MCF 10A (cell line): ENCODE data around the gene LOXL3. TPM values are rescaled to one million over a fixed set of nuclear protein-coding genes. Genes with fewer than 3 reads are reported as not detected.

Experiments
- BruUV-seq: library from RNA; stranded (reverse); fragments of 400-500 nt; replicated peaks from 2 replicates; lab custom pipeline; 2021; lab: Mats Ljungman, UMichigan
- CTCF ChIA-PET: fragments of 300-600 bp; sonication (Branson Sonifier 250); formaldehyde crosslinking; extraction: SDS; loops from one replicate; lab custom pipeline; 2021; ENCODE audit warnings: antibody characterized with exemption, inconsistent platforms; lab: Yijun Ruan, JAX
- POLR2A ChIA-PET: fragments of 300-600, 350-650 bp; sonication (Branson Sonifier 250); formaldehyde crosslinking; extraction: SDS; loops from one replicate; lab custom pipeline; 2020; ENCODE audit warnings: antibody characterized with exemption, inconsistent platforms; lab: Yijun Ruan, JAX
- DNase-seq: peaks from one replicate; pipeline ENCODE4 v3.0.0-alpha.2; 2018; ENCODE audit not compliant: unreplicated experiment
- H3K27ac Mint-ChIP-seq: one replicate; pipeline ENCODE4 v1.8.0; 2022; ENCODE audit warnings: mild to moderate bottlenecking, low read depth, mixed read lengths; ENCODE audit not compliant: unreplicated experiment
- H3K27me3 Mint-ChIP-seq: one replicate; pipeline ENCODE4 v1.8.0; 2022; ENCODE audit warnings: mixed read lengths; ENCODE audit not compliant: insufficient read depth, unreplicated experiment
- H3K36me3 Mint-ChIP-seq: one replicate; pipeline ENCODE4 v1.8.0; 2022; ENCODE audit warnings: mild to moderate bottlenecking, moderate library complexity, mixed read lengths; ENCODE audit not compliant: insufficient read depth, unreplicated experiment
- H3K4me1 Mint-ChIP-seq: one replicate; pipeline ENCODE4 v1.8.0; 2022; ENCODE audit warnings: mixed read lengths; ENCODE audit not compliant: insufficient read depth, unreplicated experiment
- H3K4me3 Mint-ChIP-seq: one replicate; pipeline ENCODE4 v1.8.0; 2022; ENCODE audit warnings: mild to moderate bottlenecking, moderate library complexity, mixed read lengths; ENCODE audit not compliant: unreplicated experiment
- H3K9me3 Mint-ChIP-seq: one replicate; pipeline ENCODE4 v1.8.0; 2022; ENCODE audit warnings: mixed read lengths; ENCODE audit not compliant: unreplicated experiment
- intact Hi-C: fragments of 100-400 bp; cut with micrococcal nuclease; formaldehyde crosslinking; loops from 2 replicates; pipeline ENCODE4 v1.14.1; 2022
- total RNA-seq: library from RNA; stranded (reverse); gene quantifications from 2 replicates; pipeline ENCODE4 v1.2.3, GENCODE V29; 2022
- TF ChIP-seq, protein P1 (sequence below): fragments of 200-600 bp; IDR thresholded peaks from one replicate; pipeline ENCODE4 v1.8.0; 2022; ENCODE audit warnings: antibody characterized with exemption, mild to moderate bottlenecking; ENCODE audit not compliant: unreplicated experiment

LOXL3 gene
- total RNA-seq, 1 experiment from 2014 or later = 0.93 TPM

DNA sequence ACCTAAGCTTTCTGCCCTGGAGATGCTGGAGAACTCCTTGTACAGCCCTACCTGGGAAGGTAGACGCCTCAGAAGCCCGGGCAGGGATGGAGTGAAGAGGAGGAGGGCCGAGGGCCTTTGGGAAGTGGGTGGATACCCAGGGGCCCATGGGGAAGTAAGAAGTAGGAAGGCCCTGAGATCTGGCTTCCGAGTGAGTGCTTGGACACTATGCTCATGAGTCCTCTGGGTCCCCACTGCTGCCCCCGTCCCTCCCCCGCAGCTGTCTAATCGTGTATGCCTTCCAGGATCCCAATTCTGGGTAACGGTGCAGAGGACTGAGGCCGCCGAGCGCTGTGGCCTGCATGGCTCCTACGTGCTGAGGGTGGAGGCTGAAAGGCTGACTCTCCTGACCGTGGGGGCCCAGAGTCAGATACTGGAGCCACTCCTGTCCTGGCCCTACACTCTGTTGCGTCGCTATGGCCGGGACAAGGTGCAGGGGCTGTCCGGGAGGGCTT, 1.9 kb upstream of the LOXL3 start:
- Mint-ChIP-seq H3K27ac (no peak overlapping the region), H3K27me3 (no peaks in the 10 kb centered on the region), H3K4me3 (no peak overlapping the region), H3K36me3 (no peaks in the 10 kb centered on the region), H3K4me1 (peaks cover 8% of the 10 kb centered on the region), H3K9me3 (no peaks in the 10 kb centered on the region)
- TF ChIP-seq, protein P1, sequence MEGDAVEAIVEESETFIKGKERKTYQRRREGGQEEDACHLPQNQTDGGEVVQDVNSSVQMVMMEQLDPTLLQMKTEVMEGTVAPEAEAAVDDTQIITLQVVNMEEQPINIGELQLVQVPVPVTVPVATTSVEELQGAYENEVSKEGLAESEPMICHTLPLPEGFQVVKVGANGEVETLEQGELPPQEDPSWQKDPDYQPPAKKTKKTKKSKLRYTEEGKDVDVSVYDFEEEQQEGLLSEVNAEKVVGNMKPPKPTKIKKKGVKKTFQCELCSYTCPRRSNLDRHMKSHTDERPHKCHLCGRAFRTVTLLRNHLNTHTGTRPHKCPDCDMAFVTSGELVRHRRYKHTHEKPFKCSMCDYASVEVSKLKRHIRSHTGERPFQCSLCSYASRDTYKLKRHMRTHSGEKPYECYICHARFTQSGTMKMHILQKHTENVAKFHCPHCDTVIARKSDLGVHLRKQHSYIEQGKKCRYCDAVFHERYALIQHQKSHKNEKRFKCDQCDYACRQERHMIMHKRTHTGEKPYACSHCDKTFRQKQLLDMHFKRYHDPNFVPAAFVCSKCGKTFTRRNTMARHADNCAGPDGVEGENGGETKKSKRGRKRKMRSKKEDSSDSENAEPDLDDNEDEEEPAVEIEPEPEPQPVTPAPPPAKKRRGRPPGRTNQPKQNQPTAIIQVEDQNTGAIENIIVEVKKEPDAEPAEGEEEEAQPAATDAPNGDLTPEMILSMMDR = no peak
- ChIA-PET POLR2A (no interaction called here), CTCF (interaction anchor here (1.9 kb wide), 1 partner anchor 33 kb away, joined by 4 read pairs; no protein-coding TSS in a partner anchor)
- intact Hi-C loops = no loop called here
- BruUV-seq = no TSS peak
- no peak for DNase-seq

DNA sequence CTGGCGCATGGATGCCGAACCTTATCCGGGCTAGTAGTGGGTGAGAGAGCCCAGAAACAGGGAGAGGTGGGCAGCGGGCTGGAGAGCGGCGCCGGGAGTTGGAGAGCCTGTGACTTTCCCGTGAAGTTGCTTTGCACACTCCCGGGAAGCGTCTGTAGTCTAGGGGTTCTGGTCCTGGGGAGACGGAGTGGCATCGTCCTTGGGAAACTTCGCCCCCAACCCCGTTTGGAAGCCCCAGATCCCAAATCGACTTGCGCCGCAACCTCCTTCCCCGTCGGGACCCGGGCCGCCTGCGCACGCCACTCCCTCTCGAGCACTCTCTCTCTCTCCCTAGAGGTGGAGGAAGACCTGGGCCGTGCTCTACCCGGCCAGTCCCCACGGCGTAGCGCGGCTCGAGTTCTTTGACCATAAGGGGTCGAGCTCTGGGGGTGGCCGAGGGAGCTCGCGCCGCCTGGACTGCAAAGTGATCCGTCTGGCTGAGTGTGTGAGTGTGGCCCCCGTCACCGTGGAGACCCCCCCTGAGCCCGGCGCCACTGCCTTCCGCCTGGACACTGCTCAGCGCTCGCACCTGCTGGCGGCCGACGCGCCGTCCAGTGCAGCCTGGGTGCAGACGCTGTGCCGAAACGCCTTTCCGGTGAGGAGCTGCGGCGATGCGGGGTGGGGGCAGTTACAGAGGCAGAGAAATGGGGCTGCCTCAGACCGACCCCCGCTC, 1.2 kb upstream of the LOXL3 start:
- no peak overlapping the region for H3K4me3 Mint-ChIP-seq
- H3K36me3 Mint-ChIP-seq = no peaks in the 10 kb centered on the region
- no peaks in the 10 kb centered on the region for H3K27me3 Mint-ChIP-seq
- intact Hi-C loops = no loop called here
- no peaks in the 10 kb centered on the region for H3K9me3 Mint-ChIP-seq
- H3K4me1 Mint-ChIP-seq = peaks cover 6% of the 10 kb centered on the region
- ChIA-PET CTCF (interaction anchor here (1.9 kb wide), 1 partner anchor 34 kb away, joined by 4 read pairs; no protein-coding TSS in a partner anchor), POLR2A (no interaction called here)
- TF ChIP-seq, protein P1 = no peak
- H3K27ac Mint-ChIP-seq = no peak overlapping the region
- no TSS peak for BruUV-seq
- DNase-seq = no peak

DNA sequence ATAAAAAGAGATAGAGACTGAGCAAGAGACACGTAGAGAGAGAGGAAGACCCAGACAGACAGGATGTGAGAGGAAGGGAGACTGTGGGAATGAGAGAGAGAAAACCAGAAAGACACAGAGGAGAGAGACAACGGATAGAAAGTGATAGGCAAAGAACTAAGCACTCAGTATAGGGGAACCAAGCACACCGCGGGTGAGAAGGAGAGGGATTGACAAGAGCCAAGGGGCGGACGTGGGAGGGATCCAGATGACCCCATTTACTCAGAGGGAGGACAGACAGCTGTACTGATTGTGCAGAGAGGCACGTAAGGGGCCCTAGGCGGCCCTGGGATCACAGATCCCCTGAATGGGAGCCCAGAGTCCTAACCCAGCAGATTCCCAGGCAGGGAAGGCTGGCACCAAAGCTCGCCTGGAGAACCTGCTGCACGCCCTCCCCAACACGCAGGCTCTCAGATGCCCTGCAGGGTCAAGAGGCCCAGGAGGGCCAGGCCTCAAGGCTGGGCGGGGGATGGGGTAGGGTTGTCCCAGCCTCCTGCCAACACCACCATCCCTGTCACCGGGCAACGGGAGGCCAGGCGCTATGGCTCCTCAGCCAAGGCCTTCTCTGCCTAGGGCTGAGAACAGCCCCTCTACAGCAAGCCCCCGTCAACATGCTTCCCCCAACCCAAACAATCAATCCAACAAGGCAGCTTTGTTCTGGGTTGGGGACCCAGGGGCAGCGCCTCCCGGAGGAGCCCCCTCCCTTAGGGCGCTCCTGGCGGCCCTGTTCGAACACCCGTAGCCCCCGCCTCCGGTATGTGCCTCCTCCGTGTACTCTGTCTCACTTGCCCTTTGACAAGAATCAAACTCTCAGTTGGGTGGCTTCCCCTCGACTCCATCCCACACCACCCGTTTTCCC, 579 bp downstream of the LOXL3 start:
- intact Hi-C loops = no loop called here
- ChIA-PET POLR2A (no interaction called here), CTCF (interaction anchor here (0.8 kb wide), 1 partner anchor 13 kb away, joined by 3 read pairs; no protein-coding TSS in a partner anchor)
- BruUV-seq = no TSS peak
- TF ChIP-seq, protein P1 = no peak
- Mint-ChIP-seq H3K27me3 (no peaks in the 10 kb centered on the region), H3K27ac (peak overlapping the region; percentile 16), H3K36me3 (no peaks in the 10 kb centered on the region), H3K4me3 (peak overlapping the region; percentile 48), H3K9me3 (no peaks in the 10 kb centered on the region), H3K4me1 (peaks cover 11% of the 10 kb centered on the region)
- DNase-seq = no peak
